Stimulated activated CD4-positive, alpha-beta T cell treated with anti-CD3 and anti-CD28 coated beads, Interleukin-1b, Interleukin-23, amount 100 ng/mL, for 1 hour (primary cell): ENCODE measurements around the gene LTB.
A peak's percentile ranks its signal among the peaks of the same experiment; 100 is the strongest.
"Not testable (repeated sequence)": the region's sequence is repeated elsewhere in the genome, so short reads cannot be mapped to it uniquely, and the experiment has no call there.

ENCODE experiments used
- DNase-seq, 2 donors: peaks; one replicate each; pipeline ENCODE4 v3.0.0-alpha.2; 2020; ENCODE audit warnings: low read depth in 2 of 2

LTB gene

GRCh38 chr6:31609519-31610406, 27.5 kb upstream of the LTB start:
- DNase-seq, result no peak

GRCh38 chr6:31607317-31607716, 25.1 kb upstream of the LTB start:
- no peak for DNase-seq

DNA sequence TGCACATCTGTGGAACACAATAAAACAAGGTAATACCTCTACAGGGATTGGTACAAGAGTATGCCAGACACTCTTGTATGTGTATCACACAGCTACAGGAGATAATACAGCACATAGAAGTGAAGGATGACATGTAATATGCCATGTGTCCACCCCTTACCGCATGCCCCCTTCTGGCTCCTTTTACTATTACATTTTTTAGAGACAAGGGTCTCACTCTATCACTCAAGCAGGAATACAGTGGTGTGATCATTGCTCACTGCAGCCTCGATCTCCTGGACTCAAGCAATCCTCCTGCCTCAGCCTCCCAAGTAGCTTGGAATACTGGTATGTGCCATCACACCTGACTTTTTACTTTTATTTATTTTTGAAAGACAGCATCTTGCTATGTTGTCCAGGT, 14.8 kb upstream of the LTB start:
- DNase-seq, result no peak

- no peak for DNase-seq
These were observed 10.2 kb upstream of the LTB start for GRCh38 chr6:31592396-31592771.

GRCh38 chr6:31590691-31591090, 8.5 kb upstream of the LTB start:
- DNase-seq, result not testable (repeated sequence)

- no peak for DNase-seq
These were observed 6.8 kb upstream of the LTB start for GRCh38 chr6:31588871-31589650.

GRCh38 chr6:31587791-31588777, 5.9 kb upstream of the LTB start:
- DNase-seq, result no peak

DNA sequence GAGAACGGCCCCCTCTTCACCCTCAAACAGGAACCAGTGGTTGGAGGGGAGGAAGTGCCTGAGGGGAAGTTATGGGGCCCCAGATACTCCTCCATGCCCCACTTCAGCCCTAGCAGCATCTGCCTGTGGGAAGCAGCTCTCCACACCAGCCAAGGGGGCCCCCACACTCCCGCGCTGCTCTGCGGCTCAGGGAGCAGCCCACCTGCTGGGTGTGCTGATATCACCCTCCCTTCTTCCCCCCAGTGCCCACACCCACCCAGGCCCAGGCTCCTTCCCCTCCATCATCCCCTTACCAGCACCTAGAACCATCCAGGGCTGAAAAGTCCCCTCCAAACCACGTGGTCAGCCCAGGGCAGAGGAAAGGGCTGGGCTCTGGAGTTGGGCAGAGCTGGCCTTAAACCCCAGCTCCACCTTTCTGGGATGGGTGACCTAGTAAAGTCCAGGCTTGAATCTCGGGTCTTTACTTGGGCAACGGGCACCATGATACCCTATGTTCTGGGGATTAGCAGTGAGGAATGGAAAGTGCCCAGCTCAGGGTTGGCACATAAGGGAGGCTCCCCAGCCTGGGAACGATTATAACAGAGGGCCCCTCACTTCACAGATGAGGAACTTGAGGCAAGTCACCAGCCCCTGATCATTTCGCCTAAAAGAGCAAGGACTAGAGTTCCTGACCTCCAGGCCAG, 4.5 kb upstream of the LTB start:
- DNase-seq, result no peak

DNA sequence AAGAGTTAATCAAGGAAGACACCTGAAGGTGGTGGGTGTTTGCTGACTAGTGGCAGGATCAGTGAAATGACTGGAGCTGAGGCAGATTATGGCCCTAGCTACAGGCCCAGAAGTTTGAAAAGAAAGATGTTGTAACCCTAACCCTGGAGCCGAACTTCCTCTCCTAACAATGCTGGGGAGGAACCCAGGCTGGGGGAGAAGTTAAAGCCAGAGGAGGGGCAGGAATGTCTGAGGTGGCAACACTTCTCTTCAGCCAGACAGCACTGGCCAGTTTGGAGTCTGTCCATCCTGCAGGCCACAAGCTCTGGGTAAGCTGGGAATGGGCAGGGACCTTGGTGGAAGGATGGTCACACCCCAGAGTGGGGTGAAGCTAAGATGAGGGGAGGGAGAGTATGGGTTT, 3.8 kb upstream of the LTB start, which contains the start of gene LST1:
LST1 (plus strand) TSS at position 270 of the 400 bp plus-strand sequence. CDS start 1,023 bp downstream, outside the sequence.
- no peak for DNase-seq

GRCh38 chr6:31585491-31585890, 3.3 kb upstream of the LTB start:
- no peak for DNase-seq

DNA sequence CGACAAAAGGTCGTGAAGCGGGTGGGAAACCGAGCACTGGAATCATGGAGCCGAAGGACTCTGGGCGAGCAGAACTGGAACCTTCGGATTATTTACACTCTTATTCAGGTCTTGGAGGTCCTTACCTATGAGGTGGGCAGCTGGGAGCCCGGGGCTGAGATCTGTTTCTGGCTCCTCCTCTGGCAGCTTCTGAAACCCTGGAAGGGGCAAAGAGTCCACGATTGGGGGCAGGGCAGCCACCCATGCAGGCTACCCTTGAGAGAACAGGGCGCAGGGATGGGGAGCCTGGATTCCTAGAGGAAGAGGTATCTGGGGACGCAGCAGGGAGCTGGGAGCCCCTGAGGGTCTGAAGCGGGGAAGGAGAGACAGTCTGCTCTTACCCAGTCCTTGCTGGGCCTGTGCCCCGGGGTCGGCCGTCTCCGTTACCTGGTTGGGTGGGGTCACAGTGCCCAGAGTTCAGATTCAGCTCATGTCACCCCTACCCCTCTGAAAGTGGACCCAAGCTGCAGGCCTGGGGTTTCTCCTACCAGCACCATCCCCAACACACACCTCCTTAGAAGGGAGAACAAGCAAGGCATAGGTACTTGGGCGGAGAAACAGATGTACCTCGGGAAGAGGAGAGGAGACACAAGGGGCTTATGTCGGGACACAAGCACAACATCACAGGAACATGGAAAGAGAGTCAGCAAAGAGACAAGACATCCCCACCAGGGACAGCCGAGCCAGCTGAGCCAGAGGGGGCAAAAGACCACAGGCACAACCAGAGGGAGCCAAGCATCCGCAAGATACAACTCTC, 592 bp downstream of the LTB start:
- no peak for DNase-seq

DNA sequence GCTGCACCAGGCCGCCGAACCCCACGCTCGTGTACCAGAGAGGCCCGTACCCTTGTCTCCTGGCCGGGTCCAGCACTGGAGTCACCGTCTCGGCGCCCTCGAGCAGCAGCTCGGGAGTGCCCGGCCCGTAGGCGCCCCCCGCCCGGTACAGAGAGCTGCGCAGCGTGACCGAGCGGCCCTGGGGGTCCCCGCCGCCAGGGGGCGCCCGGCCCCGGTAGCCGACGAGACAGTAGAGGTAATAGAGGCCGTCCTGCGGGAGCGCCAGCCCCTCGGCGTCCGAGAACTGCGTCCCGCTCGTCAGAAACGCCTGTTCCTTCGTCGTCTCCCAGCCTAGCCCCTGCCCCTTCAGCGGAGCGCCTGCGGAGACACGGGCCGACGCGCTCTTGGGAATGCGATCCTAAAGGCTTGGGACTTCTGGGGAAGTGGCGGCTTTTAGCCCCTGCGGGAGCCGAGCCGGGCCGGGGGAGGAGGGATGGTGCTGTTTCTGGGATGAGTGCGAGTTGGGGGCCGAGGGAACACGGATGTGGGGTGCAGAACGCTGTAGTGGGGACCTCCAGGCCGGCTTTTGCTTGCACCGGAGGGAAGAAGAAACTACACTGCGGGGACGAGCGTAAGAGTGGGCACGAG, 1.3 kb downstream of the LTB start:
- DNase-seq, result peak; percentile 87 to 89

DNA sequence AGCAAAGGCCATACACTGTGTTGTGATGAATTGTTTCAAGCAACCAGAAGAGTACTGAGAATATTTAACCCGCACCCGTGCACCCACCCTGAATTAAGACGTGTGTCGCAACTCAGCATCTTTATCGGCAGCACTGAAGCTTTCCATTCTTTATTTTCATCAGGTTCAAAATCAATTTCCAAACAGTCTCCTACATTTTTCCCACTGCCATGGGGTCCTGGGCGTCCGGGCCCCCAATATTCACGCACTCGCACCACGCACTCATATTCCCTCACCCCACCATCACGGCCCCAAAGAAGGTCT, 1.8 kb downstream of the LTB start:
- DNase-seq, result no peak

DNA sequence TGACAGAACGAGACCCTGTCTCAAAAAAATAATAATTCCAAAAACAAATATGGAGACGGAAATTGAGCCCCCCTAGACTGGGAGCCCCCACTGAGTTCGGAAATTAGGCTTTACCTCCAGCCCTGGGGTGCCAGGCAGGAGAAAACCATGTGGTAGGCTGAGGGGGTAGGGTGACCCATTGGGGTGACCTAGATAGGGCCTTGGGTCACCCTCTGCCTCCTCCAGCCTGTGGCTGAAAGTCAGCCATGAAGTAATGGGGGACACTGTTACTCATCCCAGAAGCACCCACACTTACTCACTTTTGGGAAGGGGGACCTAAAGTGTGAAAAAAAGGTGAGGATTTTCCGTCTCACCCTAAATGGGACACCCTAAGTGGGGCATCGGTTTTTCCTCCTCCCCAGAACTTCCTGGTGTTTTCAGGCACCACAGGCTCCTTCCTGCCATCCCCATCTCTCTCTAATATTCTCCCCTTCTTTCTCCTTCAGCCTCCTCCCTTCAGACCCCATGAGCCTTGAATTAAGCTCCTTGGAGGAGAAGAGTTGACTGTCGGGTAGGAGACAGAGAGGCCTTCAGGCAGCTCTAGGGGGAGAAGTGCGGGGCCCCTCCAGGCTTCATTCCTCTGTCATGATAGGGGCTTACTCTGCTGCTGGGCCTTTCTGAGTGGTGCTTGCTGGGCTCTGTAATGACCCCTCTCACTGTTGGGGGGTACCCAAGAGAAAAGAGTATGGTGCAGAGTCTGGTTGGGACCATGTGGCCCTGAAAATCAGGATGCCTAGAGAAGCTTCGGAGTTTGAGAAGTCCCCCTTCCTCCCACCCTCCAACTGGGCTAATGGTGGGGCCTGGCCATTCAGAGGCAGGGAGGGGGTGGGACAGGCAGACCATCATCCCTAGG, 2.4 kb downstream of the LTB start:
- no peak for DNase-seq

DNA sequence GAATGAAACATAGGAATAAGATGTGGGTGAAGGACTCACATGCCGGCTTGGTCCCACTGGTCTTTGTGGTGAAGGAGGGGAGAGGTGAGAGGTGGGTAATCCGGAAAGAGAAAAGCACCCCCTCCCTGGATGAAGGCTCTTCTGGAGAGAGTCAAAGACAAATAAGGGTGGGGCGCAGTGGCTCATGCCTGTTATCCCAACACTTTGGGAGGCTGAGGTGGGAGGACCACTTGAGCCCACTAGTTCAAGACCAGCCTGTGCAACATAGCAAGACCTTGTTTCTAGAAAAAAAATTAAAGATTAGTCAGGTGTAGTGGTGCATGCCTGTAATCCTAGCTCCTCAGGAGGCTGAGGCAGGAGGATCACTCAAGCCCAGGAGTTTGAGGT, 3.1 kb downstream of the LTB start:
- DNase-seq, result no peak

GRCh38 chr6:31578184-31579118, 3.8 kb downstream of the LTB start:
- peak in 1 of 2 donors; percentile 48 for DNase-seq

- no peak for DNase-seq
These were observed 4.7 kb downstream of the LTB start for GRCh38 chr6:31577579-31577966.
